ENCODE measurements around the gene BRD1. TPM values are rescaled to one million over a fixed set of nuclear protein-coding genes. Genes with fewer than 3 reads are reported as not detected.

Gene BRD1
- total and polyA plus RNA-seq, 7 donors, result 7.9 to 22.9 (median 16.9) TPM

DNA sequence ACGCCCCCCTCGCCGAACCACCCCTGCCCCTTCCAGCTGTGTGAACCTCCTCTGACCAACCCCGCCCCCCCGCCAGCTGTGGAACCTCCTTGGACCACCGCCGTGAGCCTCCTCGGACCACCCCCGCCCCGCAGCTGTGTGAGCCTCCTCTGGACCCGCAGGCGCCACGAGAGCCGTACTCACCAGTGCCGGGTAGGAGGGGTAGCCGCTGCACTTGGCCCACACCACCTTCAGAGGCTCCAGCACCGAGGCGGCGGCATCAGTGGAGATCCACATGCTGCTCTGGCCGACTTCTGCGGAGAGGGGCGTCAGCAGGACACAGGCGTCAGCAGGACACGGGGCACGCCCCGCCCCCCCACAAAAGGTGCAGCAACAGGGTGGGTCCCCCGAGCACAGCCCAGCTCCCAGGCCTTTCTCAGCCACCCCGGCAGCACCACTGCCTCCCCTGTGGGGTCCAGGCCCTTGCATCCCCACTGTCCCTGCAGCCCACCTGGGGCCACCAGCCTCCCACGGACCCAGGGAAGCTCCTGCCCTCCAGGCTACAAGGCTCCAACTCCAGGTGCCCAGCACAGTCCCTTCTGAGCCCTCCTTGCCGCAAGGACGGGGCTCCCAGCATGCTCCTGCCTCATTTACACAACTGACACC is 51.7 kb downstream of the BRD1 start:
- H3K27me3 ChIP-seq (ENCODE audit: insufficient read depth in 3 of 3, low read length in 2 of 3), result no peaks in the 10 kb centered on the region
- WGBS, 3 donors, result 81 to 88% (median 81%) methylated on average over 25 to 31 of the region's 31 CpGs
- no peak overlapping the region for H3K4me3 ChIP-seq
- H3K27ac ChIP-seq, result no peak overlapping the region
- ATAC-seq, result no peak
- H3K4me1 ChIP-seq, result peaks cover 22% of the 10 kb centered on the region
- peaks cover 0 to 66% of the 10 kb centered on the region in 2 donors for H3K36me3 ChIP-seq (ENCODE audit: insufficient read depth in 1 of 2, low read depth in 1 of 2)
- TF ChIP-seq, protein P1, sequence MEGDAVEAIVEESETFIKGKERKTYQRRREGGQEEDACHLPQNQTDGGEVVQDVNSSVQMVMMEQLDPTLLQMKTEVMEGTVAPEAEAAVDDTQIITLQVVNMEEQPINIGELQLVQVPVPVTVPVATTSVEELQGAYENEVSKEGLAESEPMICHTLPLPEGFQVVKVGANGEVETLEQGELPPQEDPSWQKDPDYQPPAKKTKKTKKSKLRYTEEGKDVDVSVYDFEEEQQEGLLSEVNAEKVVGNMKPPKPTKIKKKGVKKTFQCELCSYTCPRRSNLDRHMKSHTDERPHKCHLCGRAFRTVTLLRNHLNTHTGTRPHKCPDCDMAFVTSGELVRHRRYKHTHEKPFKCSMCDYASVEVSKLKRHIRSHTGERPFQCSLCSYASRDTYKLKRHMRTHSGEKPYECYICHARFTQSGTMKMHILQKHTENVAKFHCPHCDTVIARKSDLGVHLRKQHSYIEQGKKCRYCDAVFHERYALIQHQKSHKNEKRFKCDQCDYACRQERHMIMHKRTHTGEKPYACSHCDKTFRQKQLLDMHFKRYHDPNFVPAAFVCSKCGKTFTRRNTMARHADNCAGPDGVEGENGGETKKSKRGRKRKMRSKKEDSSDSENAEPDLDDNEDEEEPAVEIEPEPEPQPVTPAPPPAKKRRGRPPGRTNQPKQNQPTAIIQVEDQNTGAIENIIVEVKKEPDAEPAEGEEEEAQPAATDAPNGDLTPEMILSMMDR (IDR thresholded peaks at IDR 0.05), result no peak
- no peaks in the 10 kb centered on the region for H3K9me3 ChIP-seq
- intact Hi-C loops (cut with DNase I), result no loop called here
- DNase-seq, result peak; percentile 16 to 59

DNA sequence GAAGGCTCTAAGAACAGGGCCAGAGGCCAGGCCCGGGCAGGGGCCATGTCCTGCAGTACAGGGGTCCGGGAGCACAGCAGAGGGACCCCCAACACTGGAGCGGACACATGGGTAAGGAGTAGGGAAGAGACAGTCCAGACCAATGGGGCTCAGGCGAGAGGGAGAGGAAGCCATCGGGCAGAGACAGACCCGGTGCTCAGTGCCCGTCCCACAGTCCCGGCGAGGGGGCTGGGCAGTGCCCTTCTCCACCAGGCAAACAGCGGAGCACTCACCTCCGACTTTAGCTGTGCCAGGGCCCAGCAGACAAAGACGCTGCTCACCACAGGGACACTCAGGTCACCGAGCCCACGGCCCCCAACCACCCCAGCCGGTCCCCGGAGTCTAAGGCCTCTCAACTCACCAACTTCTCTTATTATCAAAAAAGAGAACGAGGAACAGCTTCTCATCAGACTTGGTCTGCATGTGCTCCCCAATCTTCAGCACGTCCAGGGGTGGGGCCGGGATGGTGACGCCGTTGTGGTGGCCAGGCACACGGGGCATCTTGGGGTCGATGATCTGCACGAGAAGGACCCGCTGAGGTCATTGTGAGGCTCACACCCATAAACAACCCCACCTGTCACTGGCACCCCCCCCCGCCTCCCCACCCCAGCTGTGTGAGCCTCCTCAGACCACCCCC is 52.3 kb downstream of the BRD1 start:
- no peak overlapping the region for H3K27ac ChIP-seq
- H3K9me3 ChIP-seq, result no peaks in the 10 kb centered on the region
- DNase-seq, result peak; percentile 8 to 48
- H3K36me3 ChIP-seq (ENCODE audit: insufficient read depth in 1 of 2, low read depth in 1 of 2), result peaks cover 0 to 66% of the 10 kb centered on the region in 2 donors
- no peak for ATAC-seq
- TF ChIP-seq, protein P1 (IDR thresholded peaks at IDR 0.05), result no peak
- no peak overlapping the region for H3K4me3 ChIP-seq
- no peaks in the 10 kb centered on the region for H3K27me3 ChIP-seq (ENCODE audit: insufficient read depth in 3 of 3, low read length in 2 of 3)
- intact Hi-C loops (cut with DNase I), result no loop called here
- H3K4me1 ChIP-seq, result peaks cover 16% of the 10 kb centered on the region
- WGBS, 3 donors, result 84 to 85% (median 85%) methylated on average over 26 of the region's 26 CpGs

DNA sequence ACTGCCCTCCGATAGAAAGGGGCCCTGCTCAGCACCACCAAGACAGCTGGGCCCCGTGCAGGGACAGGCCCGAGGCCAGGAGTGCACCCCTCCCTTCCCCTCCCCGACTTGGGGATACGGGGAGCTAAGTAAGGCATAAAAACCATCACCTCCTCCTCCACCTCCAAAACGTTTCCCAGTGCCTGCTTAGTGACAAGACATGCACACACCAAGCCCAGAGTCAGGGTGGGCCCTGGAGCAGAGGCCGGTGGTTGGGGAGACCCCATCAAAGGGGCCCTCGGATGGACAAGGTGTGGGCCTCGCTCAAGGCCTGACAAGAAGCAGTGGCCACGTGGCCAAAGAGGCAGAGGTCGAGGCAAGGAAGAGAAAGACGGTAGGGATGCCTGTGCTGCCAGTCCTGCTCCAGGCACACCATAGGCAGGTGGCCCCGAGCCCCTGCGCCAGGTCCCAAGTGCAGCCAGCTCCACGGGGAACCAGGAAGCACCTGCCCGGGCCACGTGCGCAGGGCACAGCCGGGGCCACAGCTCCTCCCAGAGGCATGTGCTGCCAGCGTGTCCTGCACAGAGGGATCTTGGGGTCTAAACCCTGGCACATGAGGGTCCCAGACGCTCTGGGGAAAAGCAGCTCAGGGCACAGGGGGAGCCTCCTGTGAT is 53.0 kb downstream of the BRD1 start:
- Histone ChIP-seq H3K9me3 (no peaks in the 10 kb centered on the region), H3K36me3 (ENCODE audit: insufficient read depth in 1 of 2, low read depth in 1 of 2) (peaks cover 0 to 66% of the 10 kb centered on the region in 2 donors), H3K27me3 (ENCODE audit: insufficient read depth in 3 of 3, low read length in 2 of 3) (no peaks in the 10 kb centered on the region), H3K27ac (no peak overlapping the region), H3K4me1 (peaks cover 9% of the 10 kb centered on the region), H3K4me3 (no peak overlapping the region)
- WGBS, 3 donors, result 65 to 69% (median 67%) methylated on average over 21 of the region's 21 CpGs
- ATAC-seq, result no peak
- DNase-seq, result peak; percentile 7 to 34
- TF ChIP-seq, protein P1 (IDR thresholded peaks at IDR 0.05), result no peak
- intact Hi-C loops (cut with DNase I), result no loop called here

DNA sequence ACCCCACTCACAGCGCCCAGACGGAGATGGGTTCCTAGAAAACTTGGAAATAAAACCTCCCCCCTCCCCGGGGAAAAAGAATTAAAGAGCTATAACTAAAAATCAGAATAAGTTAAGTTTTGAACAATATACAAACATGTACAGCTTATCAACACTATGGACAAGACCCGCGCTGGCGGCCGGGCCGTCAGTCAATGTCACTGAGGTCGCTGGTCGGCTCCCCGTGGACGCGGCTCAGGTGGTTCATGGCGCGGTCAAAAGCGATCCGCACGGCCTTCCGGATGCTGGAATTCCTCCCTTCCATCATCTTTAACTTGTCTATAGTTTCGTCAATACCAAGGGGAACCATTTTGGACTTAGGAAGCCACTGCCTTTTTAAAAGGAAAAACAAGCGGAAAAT is 53.6 kb downstream of the BRD1 start:
- 93 to 96% (median 93%) methylated on average over 21 of the region's 21 CpGs for WGBS, 3 donors
- Histone ChIP-seq H3K27me3 (ENCODE audit: insufficient read depth in 3 of 3, low read length in 2 of 3) (no peaks in the 10 kb centered on the region), H3K4me3 (no peak overlapping the region), H3K9me3 (no peaks in the 10 kb centered on the region), H3K27ac (no peak overlapping the region), H3K36me3 (ENCODE audit: insufficient read depth in 1 of 2, low read depth in 1 of 2) (peaks cover 0 to 64% of the 10 kb centered on the region in 2 donors), H3K4me1 (peaks cover 9% of the 10 kb centered on the region)
- TF ChIP-seq, protein P1 (IDR thresholded peaks at IDR 0.05), result no peak
- intact Hi-C loops (cut with DNase I), result no loop called here
- DNase-seq (peak in 1 of 2 donors; percentile 10), ATAC-seq (no peak)
